Lung (tissue), 12 donors: Measurements from ENCODE around the gene UBE2F. TPM values are rescaled to one million over a fixed set of nuclear protein-coding genes. Genes with fewer than 3 reads are reported as not detected.

Experiments
- ATAC-seq: fragments of 200-7000 bp; cut with Tn5 transposase; one replicate; pipeline ENCODE4 v1.9.1; 2020; ENCODE audit warnings: moderate number of reproducible peaks; ENCODE audit not compliant: insufficient read depth, low FRiP score
- DNase-seq, 3 donors: peaks; one replicate each; pipeline ENCODE4 v3.0.0-alpha.2; 2013 to 2017
- H3K27ac ChIP-seq, 2 donors: one replicate each; pipeline ENCODE4 v1.5.1; 2013; ENCODE audit warnings: mild to moderate bottlenecking in 2 of 2, moderate library complexity in 2 of 2, control low read depth in 1 of 2, inconsistent platforms in 1 of 2, low read depth in 1 of 2, low read length in 1 of 2
- H3K27me3 ChIP-seq, 3 donors: one replicate each; pipeline ENCODE4 v1.5.1; 2013; ENCODE audit warnings: low read length in 2 of 3; ENCODE audit not compliant: control insufficient read depth in 3 of 3, insufficient read depth in 3 of 3
- H3K36me3 ChIP-seq, 4 donors: one replicate each; pipeline ENCODE4 v1.5.1; 2013; ENCODE audit warnings: low read length in 4 of 4, mild to moderate bottlenecking in 1 of 4, moderate library complexity in 1 of 4; ENCODE audit not compliant: control insufficient read depth in 4 of 4, insufficient read depth in 4 of 4
- H3K4me1 ChIP-seq, 5 donors: one replicate each; pipeline ENCODE4 v1.5.1; 2013; ENCODE audit warnings: low read length in 5 of 5, mild to moderate bottlenecking in 2 of 5, moderate library complexity in 1 of 5; ENCODE audit not compliant: control insufficient read depth in 5 of 5, insufficient read depth in 5 of 5
- H3K4me3 ChIP-seq: one replicate; pipeline ENCODE4 v1.5.1; 2013; ENCODE audit warnings: mild to moderate bottlenecking, control low read depth, moderate library complexity
- H3K9ac ChIP-seq, 2 donors: one replicate each; pipeline ENCODE4 v1.5.1; 2013; ENCODE audit warnings: low read length in 2 of 2, control low read depth in 1 of 2; ENCODE audit not compliant: insufficient read depth in 1 of 2
- H3K9me3 ChIP-seq, 4 donors: one replicate each; pipeline ENCODE4 v1.5.1; 2013; ENCODE audit warnings: low read length in 3 of 4, mild to moderate bottlenecking in 1 of 4, moderate library complexity in 1 of 4; ENCODE audit not compliant: control insufficient read depth in 4 of 4, insufficient read depth in 3 of 4
- CTCF ChIP-seq: IDR thresholded peaks from 2 replicates; pipeline ENCODE4 v1.5.1; 2012; ENCODE audit warnings: mild to moderate bottlenecking; ENCODE audit errors: control extremely low read depth, extremely low read depth
- WGBS, 2 donors: extraction: QIAGEN DNeasy Blood & Tissue Kit; methylation state at CpG; one replicate each; pipeline ENCODE4 v1.1.7; 2013; 5-methylcytosine and 5-hydroxymethylcytosine counted together
- polyA plus RNA-seq, 2 donors: library from polyadenylated mRNA; stranded (reverse); fragments of 200-250 nt; gene quantifications; one replicate each; pipeline ENCODE4 v1.2.1, GENCODE V29; 2013
- total RNA-seq, 2 donors: library from RNA; depleted of rRNA in 1 of 2; stranded (reverse); fragments of >200 nt in 1 of 2; gene quantifications; one replicate each; pipeline ENCODE4 v1.2.1, GENCODE V29; 2014 to 2021
- donor health status: control.
- donor health status: control.
- donor health status: Bipolar disorder and iron deficiency.
- donor health status: healthy.
- donor health status: DM: yes; HTN: yes; CAD: no.

The UBE2F gene
- total and polyA plus RNA-seq, 4 donors, result 30.3 to 63.3 (median 46.8) TPM

- Histone ChIP-seq H3K4me3 (no peak overlapping the region), H3K36me3 (peaks cover 0 to 44% (median 10%) of the 10 kb centered on the region in 4 donors), H3K27me3 (no peaks in the 10 kb centered on the region), H3K9me3 (no peaks in the 10 kb centered on the region), H3K4me1 (peaks cover 0 to 2% (median 0%) of the 10 kb centered on the region in 5 donors), H3K9ac (no peak overlapping the region), H3K27ac (no peak overlapping the region)
- no peak for ATAC-seq
- TF ChIP-seq CTCF, result no peak
- WGBS, 2 donors, result 90% methylated on average over 6 of the region's 6 CpGs
- DNase-seq, result no peak
Observed at GRCh38 chr2:238039151-238039550, 72.3 kb downstream of the UBE2F start.

GRCh38 chr2:238039985-238040384 is 73.2 kb downstream of the UBE2F start:
- H3K9ac ChIP-seq, result no peak overlapping the region
- WGBS, 2 donors, result 97% methylated on average over 11 of the region's 11 CpGs
- no peak overlapping the region for H3K27ac ChIP-seq
- TF ChIP-seq CTCF, result no peak
- H3K4me1 ChIP-seq, result peaks cover 0 to 2% (median 0%) of the 10 kb centered on the region in 5 donors
- DNase-seq (no peak), ATAC-seq (no peak)
- no peaks in the 10 kb centered on the region for H3K9me3 ChIP-seq
- no peak overlapping the region for H3K4me3 ChIP-seq
- no peaks in the 10 kb centered on the region for H3K27me3 ChIP-seq
- peaks cover 0 to 45% (median 10%) of the 10 kb centered on the region in 4 donors for H3K36me3 ChIP-seq

- Histone ChIP-seq H3K4me3 (no peak overlapping the region), H3K27ac (no peak overlapping the region), H3K27me3 (no peaks in the 10 kb centered on the region), H3K36me3 (peaks cover 4 to 45% (median 10%) of the 10 kb centered on the region in 4 donors), H3K4me1 (peaks cover 0 to 2% (median 0%) of the 10 kb centered on the region in 5 donors), H3K9me3 (no peaks in the 10 kb centered on the region), H3K9ac (no peak overlapping the region)
- DNase-seq (no peak), ATAC-seq (no peak)
- 93 to 94% methylated on average over 9 of the region's 9 CpGs for WGBS, 2 donors
- TF ChIP-seq CTCF, result no peak
Observed at GRCh38 chr2:238040918-238041317, 74.1 kb downstream of the UBE2F start.

DNA sequence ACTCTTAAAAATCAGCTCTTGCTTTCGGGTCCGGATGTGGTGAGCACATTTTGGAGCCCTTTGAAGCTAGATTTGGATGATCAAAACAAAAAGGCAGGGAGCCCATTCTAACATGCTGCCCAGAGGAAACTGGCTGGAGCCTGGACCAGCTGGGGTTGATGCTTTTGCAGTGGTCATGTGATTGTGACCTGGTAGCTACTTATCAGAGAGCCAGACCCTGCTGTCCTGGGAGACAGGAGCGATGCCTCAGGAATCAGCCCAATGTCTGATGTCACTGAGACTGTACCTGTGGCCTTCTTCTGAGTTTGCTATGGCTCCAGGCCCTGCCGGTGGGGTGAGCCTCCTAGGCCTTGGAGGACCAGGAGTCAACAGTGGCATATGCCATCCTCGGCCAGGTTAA is 75.3 kb downstream of the UBE2F start:
- Histone ChIP-seq H3K27me3 (no peaks in the 10 kb centered on the region), H3K27ac (no peak overlapping the region), H3K36me3 (peaks cover 4 to 48% (median 10%) of the 10 kb centered on the region in 4 donors), H3K9me3 (peaks cover 0 to 2% (median 0%) of the 10 kb centered on the region in 4 donors), H3K4me1 (peaks cover 0 to 2% (median 0%) of the 10 kb centered on the region in 5 donors), H3K4me3 (no peak overlapping the region), H3K9ac (no peak overlapping the region)
- DNase-seq (no peak), ATAC-seq (no peak)
- WGBS, 2 donors, result 94 to 98% methylated on average over 5 of the region's 5 CpGs
- no peak for TF ChIP-seq CTCF
